Measurements from ENCODE around the gene LRMDA. TPM values are rescaled to one million over a fixed set of nuclear protein-coding genes. Genes with fewer than 3 reads are reported as not detected.

LRMDA gene
- total RNA-seq, 1 experiment from 2014 or later, result not detected

GRCh38 chr10:76205361-76205760 lies 773.9 kb downstream of the LRMDA start:
- no TSS peak for BruUV-seq (replicated peaks)
- no peak for DNase-seq (ENCODE audit: low spot score)
- TF ChIP-seq CTCF (conservative IDR thresholded peaks at IDR 0.05; ENCODE audit: low read depth, low read length) (no peak), EZH2 (IDR thresholded peaks at IDR 0.05; ENCODE audit: borderline replicate concordance, low read depth, low read length, poor library complexity, severe bottlenecking) (no peak)
- Histone ChIP-seq H3K4me1 (ENCODE audit: insufficient read depth, low read length, poor library complexity, severe bottlenecking) (no peaks in the 10 kb centered on the region), H3K36me3 (ENCODE audit: insufficient read depth, low read length, poor library complexity, severe bottlenecking) (no peaks in the 10 kb centered on the region), H3K9me3 (ENCODE audit: low read depth, low read length, poor library complexity, severe bottlenecking) (no peaks in the 10 kb centered on the region), H3K4me3 (ENCODE audit: low read depth, low read length, poor library complexity, severe bottlenecking) (no peak overlapping the region), H3K27me3 (replicated peaks; ENCODE audit: insufficient read depth, low read depth, low read length, poor library complexity) (peaks cover 13% of the 10 kb centered on the region), H3K27ac (ENCODE audit: low read depth, low read length, poor library complexity, severe bottlenecking) (no peak overlapping the region)
- ChIA-PET CTCF (no interaction called here), POLR2A (ENCODE audit: low non-redundant PET) (no interaction called here)
- intact Hi-C loops (cut with micrococcal nuclease; ENCODE audit: unreplicated experiment), result no loop called here

- no peak for DNase-seq (ENCODE audit: low spot score)
- Histone ChIP-seq H3K27me3 (replicated peaks; ENCODE audit: insufficient read depth, low read depth, low read length, poor library complexity) (peaks cover 7% of the 10 kb centered on the region), H3K36me3 (ENCODE audit: insufficient read depth, low read length, poor library complexity, severe bottlenecking) (no peaks in the 10 kb centered on the region), H3K4me3 (ENCODE audit: low read depth, low read length, poor library complexity, severe bottlenecking) (no peak overlapping the region), H3K9me3 (ENCODE audit: low read depth, low read length, poor library complexity, severe bottlenecking) (no peaks in the 10 kb centered on the region), H3K27ac (ENCODE audit: low read depth, low read length, poor library complexity, severe bottlenecking) (no peak overlapping the region), H3K4me1 (ENCODE audit: insufficient read depth, low read length, poor library complexity, severe bottlenecking) (no peaks in the 10 kb centered on the region)
- no TSS peak for BruUV-seq (replicated peaks)
- no peak for TF ChIP-seq EZH2 (IDR thresholded peaks at IDR 0.05; ENCODE audit: borderline replicate concordance, low read depth, low read length, poor library complexity, severe bottlenecking)
- TF ChIP-seq CTCF (conservative IDR thresholded peaks at IDR 0.05; ENCODE audit: low read depth, low read length), result no peak
- intact Hi-C loops (cut with micrococcal nuclease; ENCODE audit: unreplicated experiment), result no loop called here
- ChIA-PET CTCF (no interaction called here), POLR2A (ENCODE audit: low non-redundant PET) (no interaction called here)
These were observed 775.5 kb downstream of the LRMDA start for GRCh38 chr10:76206797-76207352.

- DNase-seq (ENCODE audit: low spot score), result no peak
- intact Hi-C loops (cut with micrococcal nuclease; ENCODE audit: unreplicated experiment), result no loop called here
- TF ChIP-seq EZH2 (IDR thresholded peaks at IDR 0.05; ENCODE audit: borderline replicate concordance, low read depth, low read length, poor library complexity, severe bottlenecking) (no peak), CTCF (conservative IDR thresholded peaks at IDR 0.05; ENCODE audit: low read depth, low read length) (no peak)
- H3K4me1 ChIP-seq (ENCODE audit: insufficient read depth, low read length, poor library complexity, severe bottlenecking), result no peaks in the 10 kb centered on the region
- H3K9me3 ChIP-seq (ENCODE audit: low read depth, low read length, poor library complexity, severe bottlenecking), result no peaks in the 10 kb centered on the region
- H3K27ac ChIP-seq (ENCODE audit: low read depth, low read length, poor library complexity, severe bottlenecking), result no peak overlapping the region
- ChIA-PET POLR2A (ENCODE audit: low non-redundant PET) (interaction anchor here (0.5 kb wide), 1 partner anchor 297 kb away, joined by 8 read pairs; no protein-coding TSS in a partner anchor), CTCF (no interaction called here)
- no peak overlapping the region for H3K4me3 ChIP-seq (ENCODE audit: low read depth, low read length, poor library complexity, severe bottlenecking)
- BruUV-seq (replicated peaks), result no TSS peak
- no peaks in the 10 kb centered on the region for H3K27me3 ChIP-seq (replicated peaks; ENCODE audit: insufficient read depth, low read depth, low read length, poor library complexity)
- no peaks in the 10 kb centered on the region for H3K36me3 ChIP-seq (ENCODE audit: insufficient read depth, low read length, poor library complexity, severe bottlenecking)
These were observed 777.7 kb downstream of the LRMDA start for GRCh38 chr10:76209135-76209534.
